ENCODE measurements around the gene PGAM2.
"Not testable (repeated sequence)": the region's sequence is repeated elsewhere in the genome, so short reads cannot be mapped to it uniquely, and the experiment has no call there.

Gene PGAM2

DNA sequence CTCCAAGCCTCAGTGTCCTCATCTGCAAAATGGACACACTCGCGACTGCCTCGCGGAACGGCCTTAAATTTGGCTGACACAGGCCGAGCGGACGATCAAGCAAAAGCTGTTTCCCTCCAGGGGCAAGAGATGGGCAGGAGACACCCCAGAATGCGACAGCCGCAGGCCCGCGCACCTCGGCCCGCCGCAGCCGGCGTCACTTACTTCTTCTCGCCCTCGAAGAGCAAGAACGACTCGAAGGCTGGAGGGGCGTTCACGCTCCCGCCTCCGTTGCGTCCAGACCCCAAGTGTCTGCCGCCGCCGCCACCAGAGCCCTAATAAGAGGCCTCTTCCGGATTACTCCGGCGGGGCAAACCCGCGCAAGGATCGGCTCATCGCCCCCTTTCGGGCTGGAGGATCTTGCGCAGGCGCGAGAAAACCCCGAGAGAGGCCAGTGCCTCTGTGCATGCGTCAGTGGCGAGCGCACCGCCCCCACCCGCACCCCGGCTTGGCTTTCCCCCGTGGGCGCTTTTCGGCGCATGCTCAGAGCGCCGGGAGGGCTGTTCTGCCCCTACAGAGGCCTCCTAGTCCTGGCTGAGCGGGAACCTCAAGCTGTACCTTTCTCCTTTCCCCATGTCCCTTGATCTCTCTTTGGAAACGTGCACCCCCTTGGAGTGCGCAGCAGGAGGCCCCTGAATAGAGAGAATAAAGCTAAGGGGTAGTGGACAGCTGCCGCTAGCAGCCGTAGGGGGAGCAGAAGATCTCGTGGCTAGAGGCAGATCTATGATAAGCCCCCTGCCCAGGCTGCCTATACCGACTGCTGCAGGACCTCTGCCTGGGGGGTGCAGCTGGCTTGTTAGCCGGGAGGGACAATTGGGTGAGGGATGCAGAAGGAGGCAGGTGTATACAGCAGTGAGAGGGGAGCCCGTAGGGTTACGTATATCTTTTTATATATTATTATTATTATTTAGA, 46.2 kb downstream of the PGAM2 start:
- DNase-seq, result peak; percentile 96

DNA sequence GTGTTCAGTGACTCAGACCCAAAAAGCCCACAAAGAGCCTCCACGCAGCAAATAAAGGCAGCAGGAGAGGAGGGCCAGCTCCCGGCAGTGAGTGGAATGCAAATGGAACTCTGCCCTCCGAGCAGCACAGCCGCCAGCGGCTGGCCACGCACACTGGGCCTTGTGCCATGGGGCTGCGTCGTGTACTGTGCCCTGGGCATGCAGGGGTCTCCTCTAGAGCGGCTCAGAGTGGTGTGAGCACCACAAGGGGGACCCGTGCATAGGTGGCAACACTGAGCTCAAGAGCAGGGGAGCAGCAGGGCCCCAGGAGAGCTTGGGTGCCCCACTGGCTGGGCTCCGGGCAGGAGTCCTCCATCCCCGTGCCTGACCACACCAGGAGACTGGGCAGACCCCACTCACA, 50.3 kb downstream of the PGAM2 start:
- DNase-seq, result not testable (repeated sequence)
